ENCODE data around the gene GJE1. TPM values are rescaled to one million over a fixed set of nuclear protein-coding genes. Genes with fewer than 3 reads are reported as not detected.
"Not testable (repeated sequence)": the region's sequence is repeated elsewhere in the genome, so short reads cannot be mapped to it uniquely, and the experiment has no call there.

The GJE1 gene
- total and polyA plus RNA-seq, 3 experiments from 2014 or later = not detected

DNA sequence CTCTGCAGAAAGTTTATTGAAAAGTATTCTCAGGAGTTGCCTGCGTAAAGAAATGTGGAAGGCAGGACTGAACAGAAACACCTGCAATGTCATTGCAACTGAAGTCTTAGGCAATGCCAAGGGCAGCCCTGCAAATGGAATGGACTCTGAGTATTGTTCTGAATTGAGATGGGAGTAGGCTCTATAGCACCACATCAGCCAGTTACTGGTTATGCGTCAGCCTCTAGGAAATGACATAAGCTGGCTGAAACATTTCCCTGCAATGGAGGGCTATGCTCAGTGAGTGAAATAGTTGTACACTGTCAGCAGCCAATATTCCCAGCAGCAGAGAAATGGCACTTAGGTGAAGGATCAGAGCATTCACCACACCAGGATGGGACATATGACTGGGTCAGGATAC, 13.8 kb upstream of the GJE1 start:
- no peaks in the 10 kb centered on the region for H3K27me3 ChIP-seq (ENCODE audit: insufficient read depth, low read length, poor library complexity, severe bottlenecking)
- POLR2A ChIA-PET = no interaction called here
- no peaks in the 10 kb centered on the region for H3K36me3 ChIP-seq (ENCODE audit: insufficient read depth, low read length)
- Mint-ChIP-seq H3K27me3 (peaks cover 9 to 17% of the 10 kb centered on the region in 2 donors), H3K4me3 (no peak overlapping the region), H3K9me3 (no peaks in the 10 kb centered on the region), H3K27ac (no peak overlapping the region), H3K4me1 (no peaks in the 10 kb centered on the region), H3K36me3 (no peaks in the 10 kb centered on the region)
- H3K4me1 ChIP-seq (ENCODE audit: insufficient read depth, low read length) = no peaks in the 10 kb centered on the region
- no peak overlapping the region for H3K27ac ChIP-seq (ENCODE audit: low read depth, low read length)
- H3K9me3 ChIP-seq (ENCODE audit: low read length) = no peaks in the 10 kb centered on the region
- H3K4me3 ChIP-seq (ENCODE audit: low read length) = no peak overlapping the region
- CTCF ChIA-PET = no interaction called here
- no peak for DNase-seq

DNA sequence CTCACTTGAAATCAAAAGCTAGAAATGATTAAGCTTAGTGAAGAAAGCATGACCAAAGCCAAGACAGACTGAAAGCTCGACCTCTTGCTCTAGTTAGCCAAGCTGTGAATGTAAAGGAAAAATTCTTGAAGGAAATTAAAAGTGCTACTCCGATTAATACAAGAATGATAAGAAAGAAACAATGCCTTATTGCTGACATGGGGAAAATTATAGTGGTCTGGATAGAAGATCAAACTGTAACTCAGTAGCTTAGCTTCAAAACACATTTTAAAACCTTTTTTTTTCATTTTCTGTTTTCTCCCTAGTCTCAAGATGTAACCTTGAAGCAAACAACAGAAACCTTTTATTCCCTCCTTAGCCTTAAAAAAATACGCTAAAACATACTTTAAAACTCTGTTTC, 11.4 kb upstream of the GJE1 start:
- no peak overlapping the region for H3K4me3 ChIP-seq (ENCODE audit: low read length)
- H3K27ac ChIP-seq (ENCODE audit: low read depth, low read length) = no peak overlapping the region
- H3K36me3 Mint-ChIP-seq = no peaks in the 10 kb centered on the region
- peaks cover 7 to 8% of the 10 kb centered on the region in 2 donors for H3K27me3 Mint-ChIP-seq
- peak overlapping the region in 1 of 8 donors; percentile 25 for H3K27ac Mint-ChIP-seq
- H3K27me3 ChIP-seq (ENCODE audit: insufficient read depth, low read length, poor library complexity, severe bottlenecking) = no peaks in the 10 kb centered on the region
- no peak for DNase-seq
- ChIA-PET POLR2A (no interaction called here), CTCF (interaction anchor here (3.2 kb wide), 1 partner anchor 9 kb away, joined by 14 read pairs; no protein-coding TSS in a partner anchor)
- H3K4me3 Mint-ChIP-seq = no peak overlapping the region
- no peaks in the 10 kb centered on the region for H3K9me3 ChIP-seq (ENCODE audit: low read length)
- H3K4me1 Mint-ChIP-seq = no peaks in the 10 kb centered on the region
- no peaks in the 10 kb centered on the region for H3K36me3 ChIP-seq (ENCODE audit: insufficient read depth, low read length)
- no peaks in the 10 kb centered on the region for H3K9me3 Mint-ChIP-seq
- H3K4me1 ChIP-seq (ENCODE audit: insufficient read depth, low read length) = no peaks in the 10 kb centered on the region

DNA sequence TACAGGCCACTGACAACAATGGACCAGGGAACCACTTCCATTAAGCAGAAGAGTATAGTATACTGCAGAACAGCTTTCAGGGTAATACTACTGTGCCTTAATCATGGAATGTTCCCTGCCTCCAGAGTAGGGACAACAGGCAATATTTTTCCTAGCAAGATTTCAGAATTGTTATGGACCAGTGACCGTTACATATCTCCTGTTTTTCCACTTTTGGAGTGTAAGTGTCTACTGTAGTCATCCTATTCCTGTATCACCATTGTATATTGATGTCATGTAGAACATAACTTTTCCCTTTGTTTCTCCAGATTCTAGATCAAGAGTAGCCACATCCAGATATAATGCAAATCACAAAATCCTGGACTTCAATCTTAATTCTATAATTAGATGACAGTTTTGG, 1.9 kb upstream of the GJE1 start:
- H3K4me3 Mint-ChIP-seq = no peak overlapping the region
- Histone ChIP-seq H3K4me3 (ENCODE audit: low read length) (no peak overlapping the region), H3K27me3 (ENCODE audit: insufficient read depth, low read length, poor library complexity, severe bottlenecking) (no peaks in the 10 kb centered on the region), H3K36me3 (ENCODE audit: insufficient read depth, low read length) (no peaks in the 10 kb centered on the region), H3K4me1 (ENCODE audit: insufficient read depth, low read length) (no peaks in the 10 kb centered on the region), H3K9me3 (ENCODE audit: low read length) (no peaks in the 10 kb centered on the region), H3K27ac (ENCODE audit: low read depth, low read length) (no peak overlapping the region)
- H3K36me3 Mint-ChIP-seq = no peaks in the 10 kb centered on the region
- no peaks in the 10 kb centered on the region for H3K4me1 Mint-ChIP-seq
- CTCF ChIA-PET = no interaction called here
- no peak for DNase-seq
- POLR2A ChIA-PET = no interaction called here
- no peak overlapping the region for H3K27ac Mint-ChIP-seq
- H3K9me3 Mint-ChIP-seq = no peaks in the 10 kb centered on the region
- H3K27me3 Mint-ChIP-seq = peaks cover 16 to 39% of the 10 kb centered on the region in 2 donors

DNA sequence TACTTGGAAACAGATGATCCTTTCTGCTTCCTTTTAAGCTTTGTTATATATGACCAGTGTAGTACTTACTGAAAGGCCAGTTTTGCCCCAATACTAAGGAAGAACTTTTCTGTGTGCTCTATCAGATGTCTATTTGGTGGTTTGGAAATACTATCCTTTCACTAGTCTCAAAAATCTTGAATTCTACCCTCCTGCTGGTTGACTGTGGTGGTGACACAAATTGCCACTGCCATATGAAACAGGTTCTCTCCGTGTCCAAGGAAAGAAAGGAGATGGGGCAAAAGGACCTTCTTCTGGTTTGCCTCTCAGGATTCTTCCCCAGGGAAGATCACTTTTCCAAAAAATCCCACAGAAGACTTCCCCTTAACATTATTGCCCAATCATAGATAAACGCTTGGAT, 6.2 kb downstream of the GJE1 start:
- ChIA-PET CTCF (interaction anchor here (0.9 kb wide), 1 partner anchor 8 kb away, joined by 3 read pairs; the partner anchor contains the start of genes NMBR and VTA1), POLR2A (no interaction called here)
- Mint-ChIP-seq H3K27me3 (peaks cover 11 to 24% of the 10 kb centered on the region in 2 donors), H3K4me3 (no peak overlapping the region), H3K9me3 (peaks cover 0 to 2% (median 0%) of the 10 kb centered on the region in 5 donors), H3K4me1 (no peaks in the 10 kb centered on the region), H3K36me3 (peaks cover 0 to 7% (median 5%) of the 10 kb centered on the region in 3 donors), H3K27ac (no peak overlapping the region)
- DNase-seq = no peak
- H3K27me3 ChIP-seq (ENCODE audit: insufficient read depth, low read length, poor library complexity, severe bottlenecking) = no peaks in the 10 kb centered on the region
- no peaks in the 10 kb centered on the region for H3K9me3 ChIP-seq (ENCODE audit: low read length)
- H3K4me3 ChIP-seq (ENCODE audit: low read length) = no peak overlapping the region
- H3K4me1 ChIP-seq (ENCODE audit: insufficient read depth, low read length) = no peaks in the 10 kb centered on the region
- no peak overlapping the region for H3K27ac ChIP-seq (ENCODE audit: low read depth, low read length)
- H3K36me3 ChIP-seq (ENCODE audit: insufficient read depth, low read length) = no peaks in the 10 kb centered on the region

DNA sequence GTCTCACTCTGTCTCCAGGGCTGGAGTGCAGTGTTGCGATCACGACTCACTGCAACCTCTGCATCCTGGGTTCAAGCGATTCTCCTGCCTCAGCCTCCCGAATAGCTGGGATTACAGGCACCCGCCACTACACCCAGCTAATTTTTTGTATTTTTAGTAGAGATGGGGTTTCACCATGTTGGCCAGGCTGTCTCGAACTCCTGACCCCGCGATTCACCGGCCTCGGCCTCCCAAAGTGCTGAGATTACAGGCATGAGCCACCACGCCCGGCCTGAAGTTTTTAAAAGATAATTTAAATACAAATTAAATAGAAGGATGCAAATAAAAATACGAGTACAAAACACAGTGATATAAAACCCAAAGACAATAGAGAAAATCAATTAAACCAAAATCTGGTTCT, 8.8 kb downstream of the GJE1 start:
- H3K9me3 ChIP-seq (ENCODE audit: low read length); H3K4me3 Mint-ChIP-seq; CTCF ChIA-PET; H3K4me3 ChIP-seq (ENCODE audit: low read length); H3K27ac ChIP-seq (ENCODE audit: low read depth, low read length); H3K9me3 Mint-ChIP-seq; H3K27me3 ChIP-seq (ENCODE audit: insufficient read depth, low read length, poor library complexity, severe bottlenecking); H3K4me1 ChIP-seq (ENCODE audit: insufficient read depth, low read length); DNase-seq; POLR2A ChIA-PET; H3K27ac Mint-ChIP-seq; H3K36me3 Mint-ChIP-seq; H3K36me3 ChIP-seq (ENCODE audit: insufficient read depth, low read length): not testable (repeated sequence)
- H3K27me3 Mint-ChIP-seq = peaks cover 12 to 18% of the 10 kb centered on the region in 2 donors
- peaks cover 12 to 16% (median 12%) of the 10 kb centered on the region in 3 donors for H3K4me1 Mint-ChIP-seq

DNA sequence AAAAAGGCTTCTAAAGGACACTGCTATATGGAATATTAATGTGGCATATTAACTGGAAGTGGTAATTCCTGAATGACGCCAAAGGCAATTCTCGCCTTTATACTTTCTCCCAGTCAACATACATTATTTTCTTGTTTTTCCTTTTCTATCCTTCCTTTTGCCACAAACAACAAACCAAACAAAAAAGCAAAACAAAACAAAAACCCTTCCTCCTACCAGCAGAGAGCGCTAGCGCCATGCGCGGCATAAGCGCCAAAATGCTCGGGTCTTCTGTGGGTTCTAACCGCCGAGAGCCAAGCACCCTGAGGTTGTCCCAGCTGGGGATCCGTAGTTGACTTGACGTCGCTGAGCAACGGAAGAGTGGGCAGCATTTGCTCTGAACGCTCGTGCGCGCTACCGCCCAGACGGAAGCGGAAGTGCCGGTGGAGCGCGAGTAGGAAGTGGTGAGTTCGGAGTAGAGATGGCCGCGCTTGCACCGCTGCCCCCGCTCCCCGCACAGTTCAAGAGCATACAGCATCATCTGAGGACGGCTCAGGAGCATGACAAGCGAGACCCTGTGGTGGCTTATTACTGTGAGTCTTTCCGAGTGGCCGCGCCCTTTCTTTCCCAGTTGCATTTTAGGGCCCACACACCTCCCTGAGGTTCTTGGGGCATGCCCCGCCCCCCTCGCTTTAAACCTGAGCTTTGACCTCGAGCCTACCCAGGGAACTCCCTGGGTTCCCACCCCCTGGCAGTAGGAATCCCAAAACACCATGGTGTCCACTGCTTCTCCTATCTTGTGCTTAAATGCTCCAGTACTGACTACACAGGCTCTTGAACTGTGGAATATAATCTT, 14.3 kb downstream of the GJE1 start, which contains the start of the genes NMBR and VTA1:
TSS of gene NMBR (minus strand) at position 295 of the 835 bp plus-strand sequence. CDS start 58,464 bp downstream, outside the sequence.
TSS of gene VTA1 (plus strand) at position 436 of the 835 bp plus-strand sequence. CDS start at position 461, 25 bp downstream.
- peak; percentile 94 to 98 (median 97) for DNase-seq
- ChIA-PET POLR2A (interaction anchor here (0.5 kb wide), 1 partner anchor 226 kb away, joined by 4 read pairs; no protein-coding TSS in a partner anchor), CTCF (interaction anchor here (0.7 to 2.0 kb wide), 11 partner anchors 8 to 1304 kb away, joined by 3 to 11 read pairs (median 4); partner anchors contain the start of genes ADAT2 and PEX3)
- Histone ChIP-seq H3K36me3 (ENCODE audit: insufficient read depth, low read length) (no peaks in the 10 kb centered on the region), H3K4me3 (ENCODE audit: low read length) (peak within 1 kb of the TSS; percentile 93), H3K4me1 (ENCODE audit: insufficient read depth, low read length) (peaks cover 39% of the 10 kb centered on the region), H3K9me3 (ENCODE audit: low read length) (no peaks in the 10 kb centered on the region), H3K27me3 (ENCODE audit: insufficient read depth, low read length, poor library complexity, severe bottlenecking) (no peaks in the 10 kb centered on the region), H3K27ac (ENCODE audit: low read depth, low read length) (peak within 1 kb of the TSS; percentile 82)
- peak within 1 kb of the TSS; percentile 82 to 94 (median 92) for H3K27ac Mint-ChIP-seq
- H3K4me1 Mint-ChIP-seq = peaks cover 57 to 71% (median 66%) of the 10 kb centered on the region in 3 donors
- H3K9me3 Mint-ChIP-seq = no peaks in the 10 kb centered on the region
- peaks cover 0 to 4% of the 10 kb centered on the region in 2 donors for H3K27me3 Mint-ChIP-seq
- H3K36me3 Mint-ChIP-seq = peaks cover 0 to 25% (median 5%) of the 10 kb centered on the region in 3 donors
- H3K4me3 Mint-ChIP-seq = peak within 1 kb of the TSS; percentile 90 to 96 (median 95)

DNA sequence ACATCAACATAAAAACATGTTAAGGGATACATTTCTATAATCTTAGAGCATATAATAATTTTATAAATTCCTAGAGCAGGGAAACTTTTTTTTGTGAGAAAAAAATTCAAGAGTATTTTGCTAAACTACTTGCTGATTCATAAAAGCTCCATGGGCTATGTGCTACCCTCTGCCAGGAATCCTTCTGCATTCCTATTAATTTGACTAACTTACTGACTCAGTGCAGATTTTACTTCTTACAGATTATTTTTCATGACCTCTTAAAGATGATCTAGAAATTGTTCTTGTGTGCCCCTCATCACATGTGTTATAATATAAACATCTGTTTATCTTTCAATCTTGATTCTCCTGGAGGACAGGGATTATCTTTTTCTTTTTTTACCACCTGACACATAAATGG, 20.0 kb downstream of the GJE1 start:
- no peaks in the 10 kb centered on the region for H3K9me3 ChIP-seq (ENCODE audit: low read length)
- H3K27me3 ChIP-seq (ENCODE audit: insufficient read depth, low read length, poor library complexity, severe bottlenecking) = no peaks in the 10 kb centered on the region
- H3K27me3 Mint-ChIP-seq = no peaks in the 10 kb centered on the region
- H3K9me3 Mint-ChIP-seq = no peaks in the 10 kb centered on the region
- H3K27ac Mint-ChIP-seq = peak overlapping the region in 1 of 8 donors; percentile 10
- no peak overlapping the region for H3K4me3 ChIP-seq (ENCODE audit: low read length)
- DNase-seq = no peak
- H3K4me1 ChIP-seq (ENCODE audit: insufficient read depth, low read length) = peaks cover 26% of the 10 kb centered on the region
- CTCF ChIA-PET = interaction anchor here (1.0 kb wide), 1 partner anchor 55 kb away, joined by 3 read pairs; no protein-coding TSS in a partner anchor
- POLR2A ChIA-PET = no interaction called here
- H3K36me3 ChIP-seq (ENCODE audit: insufficient read depth, low read length) = no peaks in the 10 kb centered on the region
- peaks cover 0 to 17% (median 5%) of the 10 kb centered on the region in 3 donors for H3K36me3 Mint-ChIP-seq
- peaks cover 70 to 96% (median 91%) of the 10 kb centered on the region in 3 donors for H3K4me1 Mint-ChIP-seq
- no peak overlapping the region for H3K27ac ChIP-seq (ENCODE audit: low read depth, low read length)
- H3K4me3 Mint-ChIP-seq = peak overlapping the region in 1 of 7 donors; percentile 59

DNA sequence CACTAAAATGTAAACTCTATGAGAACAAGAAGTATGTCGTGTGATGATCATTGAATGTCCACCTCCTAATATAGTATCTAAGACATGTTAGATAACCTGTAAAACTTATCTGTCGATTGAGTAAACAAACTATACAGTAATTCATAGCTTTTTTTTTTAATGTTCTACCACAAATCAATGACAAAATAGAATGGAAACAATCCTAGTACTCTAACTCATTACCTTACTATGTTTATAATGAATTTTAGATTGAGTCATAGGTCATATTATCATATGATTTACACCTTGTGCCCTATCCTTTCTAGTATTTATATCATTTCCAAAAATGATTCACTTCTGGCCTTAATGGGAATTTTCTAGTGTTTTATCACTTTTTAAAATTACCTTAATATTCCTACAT, 20.5 kb downstream of the GJE1 start:
- ChIA-PET POLR2A (no interaction called here), CTCF (no interaction called here)
- Mint-ChIP-seq H3K27me3 (no peaks in the 10 kb centered on the region), H3K36me3 (peaks cover 0 to 17% (median 5%) of the 10 kb centered on the region in 3 donors), H3K4me1 (peaks cover 67 to 96% (median 89%) of the 10 kb centered on the region in 3 donors), H3K4me3 (peak overlapping the region in 1 of 7 donors; percentile 59), H3K27ac (peak overlapping the region in 1 of 8 donors; percentile 10), H3K9me3 (no peaks in the 10 kb centered on the region)
- H3K27me3 ChIP-seq (ENCODE audit: insufficient read depth, low read length, poor library complexity, severe bottlenecking) = no peaks in the 10 kb centered on the region
- DNase-seq = no peak
- no peak overlapping the region for H3K27ac ChIP-seq (ENCODE audit: low read depth, low read length)
- no peak overlapping the region for H3K4me3 ChIP-seq (ENCODE audit: low read length)
- H3K36me3 ChIP-seq (ENCODE audit: insufficient read depth, low read length) = no peaks in the 10 kb centered on the region
- H3K9me3 ChIP-seq (ENCODE audit: low read length) = no peaks in the 10 kb centered on the region
- H3K4me1 ChIP-seq (ENCODE audit: insufficient read depth, low read length) = peaks cover 22% of the 10 kb centered on the region
